Islet of Langerhans (tissue), 1 donor: Measurements from ENCODE around the gene NRCAM.

ENCODE experiments used
- FAIRE-seq: peaks from one replicate; lab custom pipeline; 2011; peaks lifted over from hg19 to GRCh38; lab: Jason Lieb, UNC

NRCAM gene

GRCh38 chr7:108122181-108122580 is 334.1 kb downstream of the NRCAM start:
- no peak for FAIRE-seq

- no peak for FAIRE-seq
These were observed 335.3 kb downstream of the NRCAM start for GRCh38 chr7:108120933-108121332.

- FAIRE-seq: no peak
These were observed 336.0 kb downstream of the NRCAM start for GRCh38 chr7:108120196-108120595.

- FAIRE-seq: no peak
These were observed 337.3 kb downstream of the NRCAM start for GRCh38 chr7:108118959-108119358.

- no peak for FAIRE-seq
These were observed 342.0 kb downstream of the NRCAM start for GRCh38 chr7:108114117-108114841.

- no peak for FAIRE-seq
These were observed 343.6 kb downstream of the NRCAM start for GRCh38 chr7:108112683-108113082.

GRCh38 chr7:108109221-108109908 is 346.9 kb downstream of the NRCAM start:
- peak; percentile 27 for FAIRE-seq

GRCh38 chr7:108108131-108108530 is 348.1 kb downstream of the NRCAM start:
- FAIRE-seq: no peak

GRCh38 chr7:108104324-108104723 is 351.9 kb downstream of the NRCAM start:
- FAIRE-seq: no peak

- no peak for FAIRE-seq
These were observed 352.5 kb downstream of the NRCAM start for GRCh38 chr7:108103558-108104298.

- FAIRE-seq: no peak
These were observed 353.4 kb downstream of the NRCAM start for GRCh38 chr7:108102671-108103312.

- no peak for FAIRE-seq
These were observed 354.5 kb downstream of the NRCAM start for GRCh38 chr7:108101759-108102158.

GRCh38 chr7:108099713-108100112 is 356.5 kb downstream of the NRCAM start:
- FAIRE-seq: no peak

GRCh38 chr7:108097703-108098102 is 358.5 kb downstream of the NRCAM start:
- no peak for FAIRE-seq
